GM12878 (cell line): ENCODE measurements around the gene FAM222A. TPM values are rescaled to one million over a fixed set of nuclear protein-coding genes. Genes with fewer than 3 reads are reported as not detected.

Source experiments
- ATAC-seq: fragments of 200-7000 bp; cut with Tn5 transposase; 3 replicates; pipeline ENCODE4 v1.9.1; 2020; ENCODE audit warnings: mild to moderate bottlenecking, moderate library complexity
- BruUV-seq: library from RNA; stranded (reverse); fragments of 400-500 nt; replicated peaks from 2 replicates; lab custom pipeline; 2021; lab: Mats Ljungman, UMichigan
- CTCF ChIA-PET: fragments of 300-600 bp; sonication (Branson Sonifier 250); formaldehyde crosslinking; extraction: SDS; loops from one replicate; lab custom pipeline; 2021; ENCODE audit warnings: inconsistent platforms; lab: Yijun Ruan, JAX
- POLR2A ChIA-PET: fragments of 350-600 bp; formaldehyde crosslinking; extraction: SDS; loops from one replicate; lab custom pipeline; 2021; ENCODE audit warnings: inconsistent platforms; lab: Charles Lee
- RAD21 ChIA-PET: fragments of 300-600 bp; sonication (Branson Sonifier 250); formaldehyde crosslinking; loops from one replicate; lab custom pipeline; 2023; ENCODE audit warnings: antibody characterized with exemption; ENCODE audit not compliant: unreplicated experiment; lab: Charles Lee
- SMC1A ChIA-PET: fragments of 300-600 bp; sonication (Branson Sonifier 250); formaldehyde crosslinking; loops from one replicate; lab custom pipeline; 2023; ENCODE audit not compliant: unreplicated experiment, uncharacterized antibody; lab: Charles Lee
- DNase-seq: peaks from one replicate; pipeline ENCODE4 v3.0.0-alpha.2; 2011; ENCODE audit warnings: low read depth, low spot score
- FAIRE-seq: peaks from 3 replicates; lab custom pipeline; 2011; peaks lifted over from hg19 to GRCh38; lab: Jason Lieb, UNC
- H2AFZ ChIP-seq: 2 replicates; pipeline ENCODE4 v1.6.0; 2011; ENCODE audit warnings: low read depth, low read length, control low read depth; ENCODE audit not compliant: control insufficient read depth
- H3K27ac ChIP-seq: 2 replicates; pipeline ENCODE4 v1.5.1; 2011; ENCODE audit warnings: control low read depth; ENCODE audit not compliant: control insufficient read depth, insufficient read depth
- H3K27me3 ChIP-seq, 2 experiments: replicated peaks in 1 of 2; 2 replicates each; pipeline versions ENCODE4 v1.6.0 to v1.6.1; 2011; ENCODE audit warnings: low read length in 1 of 2; ENCODE audit not compliant: control insufficient read depth in 2 of 2, insufficient read depth in 2 of 2
- H3K36me3 ChIP-seq, 2 experiments: 2 replicates each; pipeline ENCODE4 v1.5.1; 2011; ENCODE audit warnings: low read length in 1 of 2; ENCODE audit not compliant: control insufficient read depth in 2 of 2, insufficient read depth in 2 of 2
- H3K4me1 ChIP-seq: 2 replicates; pipeline ENCODE4 v1.6.1; 2011; ENCODE audit warnings: mild to moderate bottlenecking, low read length, moderate library complexity, mixed read lengths; ENCODE audit not compliant: control insufficient read depth, insufficient read depth
- H3K4me2 ChIP-seq: 2 replicates; pipeline ENCODE4 v1.6.0; 2011; ENCODE audit warnings: control low read depth; ENCODE audit not compliant: control insufficient read depth, insufficient read depth
- H3K4me3 ChIP-seq: fragments of 200-600 bp; sonication (generic); 2 replicates; pipeline ENCODE4 v1.5.1; 2016
- H3K79me2 ChIP-seq: 2 replicates; pipeline ENCODE4 v1.6.0; 2011; ENCODE audit warnings: low read length; ENCODE audit not compliant: control insufficient read depth, insufficient read depth
- H3K9ac ChIP-seq: 2 replicates; pipeline ENCODE4 v1.8.0; 2011; ENCODE audit warnings: low read length, control low read depth, mixed read lengths; ENCODE audit not compliant: control insufficient read depth, insufficient read depth
- H3K9me3 ChIP-seq: replicated peaks from 3 replicates; pipeline ENCODE4 v1.5.1; 2011; ENCODE audit warnings: mild to moderate bottlenecking, low read length; ENCODE audit not compliant: control insufficient read depth, insufficient read depth
- H4K20me1 ChIP-seq: 2 replicates; pipeline ENCODE4 v1.6.0; 2011; ENCODE audit not compliant: control insufficient read depth, insufficient read depth
- BMI1 ChIP-seq: fragments of 450-650 bp; IDR thresholded peaks from 2 replicates; pipeline ENCODE4 v1.6.1; 2016; ENCODE audit warnings: mild to moderate bottlenecking, moderate library complexity, borderline replicate concordance
- EP300 ChIP-seq, 2 experiments: fragments of 150-350 bp in 1 of 2; IDR thresholded peaks; 2 replicates each; pipeline ENCODE4 v1.6.1; 2011 to 2012; ENCODE audit warnings: low read depth in 2 of 2, low read length in 2 of 2, borderline replicate concordance in 1 of 2, improper control_type of control experiment in 1 of 2, inconsistent platforms in 1 of 2; ENCODE audit not compliant: control insufficient read depth in 1 of 2
- ETV6 ChIP-seq, 2 experiments: fragments of 450-650 bp in 1 of 2; IDR thresholded peaks in 1 of 2; conservative IDR thresholded peaks in 1 of 2; 2 replicates each; pipeline ENCODE4 v1.6.1; 2014; ENCODE audit warnings: antibody characterized with exemption in 1 of 2, borderline replicate concordance in 1 of 2, low read depth in 1 of 2, mild to moderate bottlenecking in 1 of 2, moderate library complexity in 1 of 2
- HCFC1 ChIP-seq: fragments of 150-350 bp; IDR thresholded peaks from 2 replicates; pipeline ENCODE4 v1.6.1; 2014; ENCODE audit warnings: low read length
- IKZF2 ChIP-seq, 2 experiments: fragments of 450-650 bp; IDR thresholded peaks; 2 replicates each; pipeline ENCODE4 v1.6.1; 2017; ENCODE audit warnings: mild to moderate bottlenecking in 2 of 2, moderate library complexity in 2 of 2
- NBN ChIP-seq: fragments of 450-650 bp; IDR thresholded peaks from 2 replicates; pipeline ENCODE4 v1.6.1; 2016
- PAX8 ChIP-seq: fragments of 450-650 bp; IDR thresholded peaks from 2 replicates; pipeline ENCODE4 v1.6.1; 2017; ENCODE audit warnings: mild to moderate bottlenecking, moderate library complexity
- POLR2A ChIP-seq: IDR thresholded peaks from 2 replicates; pipeline ENCODE4 v1.6.1; 2011; ENCODE audit warnings: low read depth, mild to moderate bottlenecking, low read length
- RELB ChIP-seq: fragments of 450-650 bp; IDR thresholded peaks from 2 replicates; pipeline ENCODE4 v1.6.1; 2017; ENCODE audit warnings: low read depth, mild to moderate bottlenecking, moderate library complexity
- SMC3 ChIP-seq: IDR thresholded peaks from 2 replicates; pipeline ENCODE4 v1.6.1; 2011; ENCODE audit warnings: low read length, improper control_type of control experiment, borderline replicate concordance
- SUPT20H ChIP-seq: IDR thresholded peaks from 2 replicates; pipeline ENCODE4 v1.6.1; 2011; ENCODE audit warnings: low read depth, mild to moderate bottlenecking, low read length, moderate library complexity, borderline replicate concordance; ENCODE audit not compliant: control insufficient read depth
- USF2 ChIP-seq: IDR thresholded peaks from 2 replicates; pipeline ENCODE4 v1.6.1; 2011; ENCODE audit warnings: low read depth, low read length, improper control_type of control experiment, borderline replicate concordance
- WRNIP1 ChIP-seq: IDR thresholded peaks from 2 replicates; pipeline ENCODE4 v1.6.1; 2011; ENCODE audit warnings: low read depth, low read length, improper control_type of control experiment, borderline replicate concordance
- ZNF24 ChIP-seq: fragments of 450-650 bp; IDR thresholded peaks from 2 replicates; pipeline ENCODE4 v1.6.1; 2017; ENCODE audit warnings: antibody characterized with exemption, mild to moderate bottlenecking
- ZNF274 ChIP-seq: IDR thresholded peaks from one replicate; pipeline ENCODE4 v1.8.0; 2011; ENCODE audit not compliant: insufficient read length, insufficient read depth
- ZSCAN29 ChIP-seq: fragments of 450-650 bp; IDR thresholded peaks from 2 replicates; pipeline ENCODE4 v1.6.1; 2017; ENCODE audit warnings: mild to moderate bottlenecking, moderate library complexity
- WGBS: methylation state at CpG from one replicate; pipeline ENCODE4 v1.1.6; 2016; ENCODE audit warnings: low lambda C conversion rate; ENCODE audit not compliant: insufficient replicate concordance, insufficient coverage; ENCODE audit errors: missing lambda C conversion rate; 5-methylcytosine and 5-hydroxymethylcytosine counted together
- in situ Hi-C: fragments of 300-500 bp; cut with MboI; formaldehyde crosslinking; loops from 9 replicates; pipeline ENCODE4 v1.14.3; 2018; ENCODE audit warnings: mixed read lengths
- intact Hi-C: fragments of 100-400 bp; cut with micrococcal nuclease; formaldehyde crosslinking; loops from one replicate; pipeline ENCODE4 v1.14.2; 2022; ENCODE audit not compliant: unreplicated experiment
- polyA plus RNA-seq, 11 experiments: library from polyadenylated mRNA; depleted of rRNA in 4 of 11; unstranded in 6 of 11; stranded (reverse) in 5 of 11; fragments of >200 nt; fragmentation: Nextera tagmentation in 4 of 11; fragmentation: Illumina TruSeq in 1 of 11; extraction: Ambion mirVana in 4 of 11; extraction: Trizol in 1 of 11; gene quantifications; 1 replicate in 1 of 11; 2 replicates in 10 of 11; pipeline versions ENCODE4 v1.2.1 to v1.2.3, GENCODE V29; 2011 to 2016; ENCODE audit warnings: inconsistent platforms in 2 of 11, missing spikeins in 2 of 11, low read depth in 1 of 11
- total RNA-seq, 4 experiments: library from RNA; depleted of rRNA in 3 of 4; stranded (reverse); fragments of >200 nt in 3 of 4; fragmentation: Illumina TruSeq in 1 of 4; extraction: Trizol in 1 of 4; gene quantifications; 2 replicates each; pipeline versions ENCODE4 v1.2.1 to v1.2.3, GENCODE V29; 2013 to 2021

The FAM222A gene
- total and polyA plus RNA-seq, 10 of the 15 experiments (the other 5 are each of a cell fraction or from before 2014, with no cell fraction given) = 0.04 to 0.49 (median 0.14) TPM; not detected in 3

GRCh38 chr12:109816870-109817269, 103.2 kb downstream of the FAM222A start:
- CTCF ChIA-PET = no interaction called here
- no peaks in the 10 kb centered on the region for H3K79me2 ChIP-seq
- H3K27me3 ChIP-seq = no peaks in the 10 kb centered on the region
- RAD21 ChIA-PET = no interaction called here
- TF ChIP-seq ZNF274 = no peak
- no peak for TF ChIP-seq IKZF2 (IDR thresholded peaks at IDR 0.05)
- no peak for TF ChIP-seq ZSCAN29
- TF ChIP-seq HCFC1 = no peak
- no peak for TF ChIP-seq SUPT20H
- ATAC-seq (no peak), FAIRE-seq (no peak), DNase-seq (no peak)
- no peak overlapping the region for H3K4me2 ChIP-seq
- in situ Hi-C loops = no loop called here
- H3K36me3 ChIP-seq = no peaks in the 10 kb centered on the region
- POLR2A ChIA-PET = no interaction called here
- no peak overlapping the region for H3K9ac ChIP-seq
- SMC1A ChIA-PET = no interaction called here
- H3K27ac ChIP-seq = no peak overlapping the region
- H4K20me1 ChIP-seq = no peaks in the 10 kb centered on the region
- intact Hi-C loops = no loop called here
- no peaks in the 10 kb centered on the region for H3K4me1 ChIP-seq
- 27% methylated on average over 7 of the region's 7 CpGs for WGBS
- no peak overlapping the region for H3K4me3 ChIP-seq
- no peak overlapping the region for H2AFZ ChIP-seq
- BruUV-seq = no TSS peak
- no peaks in the 10 kb centered on the region for H3K9me3 ChIP-seq

- in situ Hi-C loops (no loop called here), intact Hi-C loops (no loop called here)
- Histone ChIP-seq H3K36me3 (no peaks in the 10 kb centered on the region), H3K4me1 (no peaks in the 10 kb centered on the region), H2AFZ (no peak overlapping the region), H3K27ac (no peak overlapping the region), H3K4me2 (no peak overlapping the region), H3K9me3 (no peaks in the 10 kb centered on the region), H3K9ac (no peak overlapping the region), H3K4me3 (no peak overlapping the region), H4K20me1 (no peaks in the 10 kb centered on the region), H3K79me2 (no peaks in the 10 kb centered on the region), H3K27me3 (no peaks in the 10 kb centered on the region)
- ChIA-PET SMC1A (no interaction called here), RAD21 (no interaction called here), POLR2A (no interaction called here), CTCF (no interaction called here)
- 34% methylated on average over 8 of the region's 8 CpGs for WGBS
- ATAC-seq = no peak
- BruUV-seq = no TSS peak
- DNase-seq = no peak
- no peak for FAIRE-seq
- TF ChIP-seq USF2 (no peak), SMC3 (no peak), PAX8 (no peak), BMI1 (no peak), ZNF24 (no peak), ETV6 (conservative IDR thresholded peaks at IDR 0.05 in 1 of 2, IDR thresholded peaks at IDR 0.05 in 1 of 2; ENCODE audit: borderline replicate concordance in 1 of 2, low read depth in 1 of 2) (no peak), NBN (no peak), EP300 (IDR thresholded peaks at IDR 0.05; ENCODE audit: borderline replicate concordance in 1 of 2, control insufficient read depth in 1 of 2, low read depth in 2 of 2, low read length in 2 of 2) (no peak), WRNIP1 (no peak), RELB (no peak), POLR2A (no peak)
Measured at GRCh38 chr12:109817627-109818231, 104.1 kb downstream of the FAM222A start.
